Measurements from ENCODE around the gene TANC1. TPM values are rescaled to one million over a fixed set of nuclear protein-coding genes. Genes with fewer than 3 reads are reported as not detected.

TANC1 gene
- total and polyA plus RNA-seq, 4 donors: 23.0 to 31.6 (median 25.0) TPM

GRCh38 chr2:159013103-159013502, 44.7 kb downstream of the TANC1 start:
- no peak overlapping the region for H3K27ac ChIP-seq (ENCODE audit: low read depth, low read length)
- DNase-seq (ENCODE audit: low read depth in 4 of 6, low spot score in 6 of 6): no peak
- H3K4me1 ChIP-seq (ENCODE audit: control insufficient read depth, insufficient read depth, low read length): peaks cover 6% of the 10 kb centered on the region
- no peaks in the 10 kb centered on the region for H3K36me3 ChIP-seq (ENCODE audit: control insufficient read depth, insufficient read depth, low read length)
- WGBS (ENCODE audit: insufficient coverage): no CpG with 5 or more reads among the region's 3 CpGs
- no peak overlapping the region for H3K4me3 ChIP-seq (ENCODE audit: low read depth, low read length)
- no peaks in the 10 kb centered on the region for H3K27me3 ChIP-seq (ENCODE audit: control insufficient read depth, insufficient read depth, low read length)
- peaks cover 3% of the 10 kb centered on the region for H3K9me3 ChIP-seq (ENCODE audit: control insufficient read depth, insufficient read depth, low read length)

DNA sequence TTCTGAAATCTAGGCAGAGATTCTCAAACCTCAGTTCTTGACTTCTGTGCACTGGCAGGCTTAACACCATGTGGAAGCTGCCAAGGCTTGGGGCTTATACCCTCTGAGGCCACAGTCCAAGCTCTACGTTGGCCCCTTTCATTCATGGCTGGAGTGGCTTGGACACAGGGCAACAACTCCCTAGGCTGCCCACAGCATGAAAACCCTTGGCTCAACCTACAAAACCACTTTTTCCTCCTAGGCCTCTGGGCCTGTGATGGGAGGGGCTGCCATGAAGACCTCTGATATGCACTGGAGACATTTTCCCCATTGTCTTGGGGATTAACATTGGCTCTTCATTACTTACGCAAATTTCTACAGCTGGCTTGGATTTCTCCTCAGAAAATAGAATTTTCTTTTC, 46.7 kb downstream of the TANC1 start:
- H3K4me3 ChIP-seq (ENCODE audit: low read depth, low read length): no peak overlapping the region
- WGBS (ENCODE audit: insufficient coverage): 100% methylated on average over 2 of the region's 2 CpGs
- peaks cover 3% of the 10 kb centered on the region for H3K9me3 ChIP-seq (ENCODE audit: control insufficient read depth, insufficient read depth, low read length)
- no peaks in the 10 kb centered on the region for H3K27me3 ChIP-seq (ENCODE audit: control insufficient read depth, insufficient read depth, low read length)
- H3K4me1 ChIP-seq (ENCODE audit: control insufficient read depth, insufficient read depth, low read length): peaks cover 9% of the 10 kb centered on the region
- DNase-seq (ENCODE audit: low read depth in 4 of 6, low spot score in 6 of 6): no peak
- no peaks in the 10 kb centered on the region for H3K36me3 ChIP-seq (ENCODE audit: control insufficient read depth, insufficient read depth, low read length)
- H3K27ac ChIP-seq (ENCODE audit: low read depth, low read length): no peak overlapping the region

- no peak for DNase-seq (ENCODE audit: low read depth in 4 of 6, low spot score in 6 of 6)
- peaks cover 6% of the 10 kb centered on the region for H3K4me1 ChIP-seq (ENCODE audit: control insufficient read depth, insufficient read depth, low read length)
- WGBS (ENCODE audit: insufficient coverage): no CpG with 5 or more reads among the region's 2 CpGs
- no peaks in the 10 kb centered on the region for H3K27me3 ChIP-seq (ENCODE audit: control insufficient read depth, insufficient read depth, low read length)
- H3K36me3 ChIP-seq (ENCODE audit: control insufficient read depth, insufficient read depth, low read length): no peaks in the 10 kb centered on the region
- no peak overlapping the region for H3K4me3 ChIP-seq (ENCODE audit: low read depth, low read length)
- H3K27ac ChIP-seq (ENCODE audit: low read depth, low read length): no peak overlapping the region
- peaks cover 3% of the 10 kb centered on the region for H3K9me3 ChIP-seq (ENCODE audit: control insufficient read depth, insufficient read depth, low read length)
Measured at GRCh38 chr2:159015823-159016222, 47.4 kb downstream of the TANC1 start.

- 46% methylated on average over 4 of the region's 5 CpGs for WGBS (ENCODE audit: insufficient coverage)
- peak in 2 of 6 donors; percentile 28 to 74 for DNase-seq (ENCODE audit: low read depth in 4 of 6, low spot score in 6 of 6)
Measured at GRCh38 chr2:159017837-159018236, 49.4 kb downstream of the TANC1 start.

GRCh38 chr2:159019021-159019420, 50.6 kb downstream of the TANC1 start:
- DNase-seq (ENCODE audit: low read depth in 4 of 6, low spot score in 6 of 6): no peak
- Histone ChIP-seq H3K4me3 (ENCODE audit: low read depth, low read length) (no peak overlapping the region), H3K36me3 (ENCODE audit: control insufficient read depth, insufficient read depth, low read length) (no peaks in the 10 kb centered on the region), H3K27me3 (ENCODE audit: control insufficient read depth, insufficient read depth, low read length) (no peaks in the 10 kb centered on the region), H3K9me3 (ENCODE audit: control insufficient read depth, insufficient read depth, low read length) (peaks cover 3% of the 10 kb centered on the region), H3K27ac (ENCODE audit: low read depth, low read length) (no peak overlapping the region), H3K4me1 (ENCODE audit: control insufficient read depth, insufficient read depth, low read length) (peaks cover 3% of the 10 kb centered on the region)
- 85% methylated on average over 3 of the region's 6 CpGs for WGBS (ENCODE audit: insufficient coverage)

More at GRCh38 chr2:159017837-159018236, 49.4 kb downstream of the TANC1 start:
- Histone ChIP-seq H3K27ac (ENCODE audit: low read depth, low read length) (no peak overlapping the region), H3K4me3 (ENCODE audit: low read depth, low read length) (no peak overlapping the region), H3K9me3 (ENCODE audit: control insufficient read depth, insufficient read depth, low read length) (peaks cover 3% of the 10 kb centered on the region), H3K4me1 (ENCODE audit: control insufficient read depth, insufficient read depth, low read length) (peaks cover 3% of the 10 kb centered on the region), H3K36me3 (ENCODE audit: control insufficient read depth, insufficient read depth, low read length) (no peaks in the 10 kb centered on the region), H3K27me3 (ENCODE audit: control insufficient read depth, insufficient read depth, low read length) (no peaks in the 10 kb centered on the region)

GRCh38 chr2:159022019-159022418, 53.6 kb downstream of the TANC1 start:
- 81% methylated on average over 1 of the region's 5 CpGs for WGBS (ENCODE audit: insufficient coverage)
- Histone ChIP-seq H3K27ac (ENCODE audit: low read depth, low read length) (no peak overlapping the region), H3K4me3 (ENCODE audit: low read depth, low read length) (no peak overlapping the region), H3K36me3 (ENCODE audit: control insufficient read depth, insufficient read depth, low read length) (no peaks in the 10 kb centered on the region), H3K4me1 (ENCODE audit: control insufficient read depth, insufficient read depth, low read length) (peaks cover 3% of the 10 kb centered on the region), H3K9me3 (ENCODE audit: control insufficient read depth, insufficient read depth, low read length) (no peaks in the 10 kb centered on the region), H3K27me3 (ENCODE audit: control insufficient read depth, insufficient read depth, low read length) (no peaks in the 10 kb centered on the region)
- DNase-seq (ENCODE audit: low read depth in 4 of 6, low spot score in 6 of 6): no peak

DNA sequence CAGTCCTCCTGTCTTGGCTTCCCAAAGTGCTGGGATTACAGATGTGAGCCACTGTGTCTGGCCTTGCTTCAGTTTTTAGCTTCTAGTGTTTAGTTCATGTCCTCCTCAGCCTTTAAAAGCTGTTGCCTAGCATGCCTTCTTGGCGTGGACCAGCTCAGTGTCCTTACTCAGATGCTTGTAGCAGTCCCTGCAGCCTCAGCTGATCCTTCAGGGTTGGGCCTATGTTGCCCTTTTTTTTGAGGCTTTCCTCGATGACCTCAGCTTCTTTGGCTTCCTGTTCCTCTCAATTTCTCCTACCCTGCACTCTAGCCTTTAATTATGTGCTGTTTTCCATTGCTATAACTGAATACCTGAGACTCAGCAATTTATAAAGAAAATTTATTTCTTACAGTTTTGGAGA, 57.7 kb downstream of the TANC1 start:
- no peak for DNase-seq (ENCODE audit: low read depth in 4 of 6, low spot score in 6 of 6)
- 61% methylated on average over 2 of the region's 2 CpGs for WGBS (ENCODE audit: insufficient coverage)
- H3K27me3 ChIP-seq (ENCODE audit: control insufficient read depth, insufficient read depth, low read length): no peaks in the 10 kb centered on the region
- H3K27ac ChIP-seq (ENCODE audit: low read depth, low read length): no peak overlapping the region
- H3K9me3 ChIP-seq (ENCODE audit: control insufficient read depth, insufficient read depth, low read length): no peaks in the 10 kb centered on the region
- H3K36me3 ChIP-seq (ENCODE audit: control insufficient read depth, insufficient read depth, low read length): no peaks in the 10 kb centered on the region
- H3K4me3 ChIP-seq (ENCODE audit: low read depth, low read length): no peak overlapping the region
- H3K4me1 ChIP-seq (ENCODE audit: control insufficient read depth, insufficient read depth, low read length): peaks cover 7% of the 10 kb centered on the region

- no peaks in the 10 kb centered on the region for H3K27me3 ChIP-seq (ENCODE audit: control insufficient read depth, insufficient read depth, low read length)
- WGBS (ENCODE audit: insufficient coverage): no CpG with 5 or more reads among the region's 1 CpG
- no peak overlapping the region for H3K4me3 ChIP-seq (ENCODE audit: low read depth, low read length)
- H3K36me3 ChIP-seq (ENCODE audit: control insufficient read depth, insufficient read depth, low read length): no peaks in the 10 kb centered on the region
- no peak overlapping the region for H3K27ac ChIP-seq (ENCODE audit: low read depth, low read length)
- peaks cover 14% of the 10 kb centered on the region for H3K4me1 ChIP-seq (ENCODE audit: control insufficient read depth, insufficient read depth, low read length)
- no peaks in the 10 kb centered on the region for H3K9me3 ChIP-seq (ENCODE audit: control insufficient read depth, insufficient read depth, low read length)
- no peak for DNase-seq (ENCODE audit: low read depth in 4 of 6, low spot score in 6 of 6)
Measured at GRCh38 chr2:159028776-159029175, 60.3 kb downstream of the TANC1 start.

- no peak for DNase-seq (ENCODE audit: low read depth in 4 of 6, low spot score in 6 of 6)
- Histone ChIP-seq H3K4me1 (ENCODE audit: control insufficient read depth, insufficient read depth, low read length) (peaks cover 14% of the 10 kb centered on the region), H3K36me3 (ENCODE audit: control insufficient read depth, insufficient read depth, low read length) (no peaks in the 10 kb centered on the region), H3K27ac (ENCODE audit: low read depth, low read length) (no peak overlapping the region), H3K27me3 (ENCODE audit: control insufficient read depth, insufficient read depth, low read length) (no peaks in the 10 kb centered on the region), H3K9me3 (ENCODE audit: control insufficient read depth, insufficient read depth, low read length) (no peaks in the 10 kb centered on the region), H3K4me3 (ENCODE audit: low read depth, low read length) (no peak overlapping the region)
- 50% methylated on average over 1 of the region's 2 CpGs for WGBS (ENCODE audit: insufficient coverage)
Measured at GRCh38 chr2:159029936-159030335, 61.5 kb downstream of the TANC1 start.

- peak in 1 of 6 donors; percentile 51 for DNase-seq (ENCODE audit: low read depth in 4 of 6, low spot score in 6 of 6)
- Histone ChIP-seq H3K9me3 (ENCODE audit: control insufficient read depth, insufficient read depth, low read length) (no peaks in the 10 kb centered on the region), H3K4me1 (ENCODE audit: control insufficient read depth, insufficient read depth, low read length) (peaks cover 15% of the 10 kb centered on the region), H3K27me3 (ENCODE audit: control insufficient read depth, insufficient read depth, low read length) (no peaks in the 10 kb centered on the region), H3K36me3 (ENCODE audit: control insufficient read depth, insufficient read depth, low read length) (no peaks in the 10 kb centered on the region), H3K4me3 (ENCODE audit: low read depth, low read length) (no peak overlapping the region), H3K27ac (ENCODE audit: low read depth, low read length) (peak overlapping the region; percentile 30)
- 55% methylated on average over 2 of the region's 2 CpGs for WGBS (ENCODE audit: insufficient coverage)
Measured at GRCh38 chr2:159030674-159031380, 62.4 kb downstream of the TANC1 start.
